ENCODE measurements around the gene RAMACL.
"Not testable (repeated sequence)": the region's sequence is repeated elsewhere in the genome, so short reads cannot be mapped to it uniquely, and the experiment has no call there.

Gene RAMACL

GRCh38 chr6:166595949-166596348 is 9.5 kb upstream of the RAMACL start:
- DNase-seq (ENCODE audit: low read depth): no peak

- no peak for DNase-seq (ENCODE audit: low read depth)
These were observed 8.7 kb upstream of the RAMACL start for GRCh38 chr6:166595061-166595780.

GRCh38 chr6:166592821-166593220 is 6.3 kb upstream of the RAMACL start:
- DNase-seq (ENCODE audit: low read depth): no peak

- no peak for DNase-seq (ENCODE audit: low read depth)
These were observed 5.6 kb upstream of the RAMACL start for GRCh38 chr6:166591961-166592520.

- no peak for DNase-seq (ENCODE audit: low read depth)
These were observed 4.5 kb upstream of the RAMACL start for GRCh38 chr6:166591026-166591425.

- no peak for DNase-seq (ENCODE audit: low read depth)
These were observed 3.5 kb upstream of the RAMACL start for GRCh38 chr6:166589786-166590574.

- no peak for DNase-seq (ENCODE audit: low read depth)
These were observed 2.9 kb upstream of the RAMACL start for GRCh38 chr6:166589337-166589731.

- no peak for DNase-seq (ENCODE audit: low read depth)
These were observed 2.3 kb upstream of the RAMACL start for GRCh38 chr6:166588691-166589336.

- no peak for DNase-seq (ENCODE audit: low read depth)
These were observed 1.3 kb upstream of the RAMACL start for GRCh38 chr6:166587631-166588413.

- DNase-seq (ENCODE audit: low read depth): no peak
These were observed 1.5 kb downstream of the RAMACL start for GRCh38 chr6:166584853-166585429.

- DNase-seq (ENCODE audit: low read depth): no peak
These were observed 2.3 kb downstream of the RAMACL start for GRCh38 chr6:166584155-166584554.

GRCh38 chr6:166583230-166583965 is 3.1 kb downstream of the RAMACL start:
- DNase-seq (ENCODE audit: low read depth): no peak

GRCh38 chr6:166582258-166582657 is 4.2 kb downstream of the RAMACL start:
- no peak for DNase-seq (ENCODE audit: low read depth)

- DNase-seq (ENCODE audit: low read depth): not testable (repeated sequence)
These were observed 4.7 kb downstream of the RAMACL start for GRCh38 chr6:166581801-166582200.

GRCh38 chr6:166581091-166581511 is 5.4 kb downstream of the RAMACL start:
- DNase-seq (ENCODE audit: low read depth): no peak

GRCh38 chr6:166580076-166581050 is 6.1 kb downstream of the RAMACL start:
- no peak for DNase-seq (ENCODE audit: low read depth)

GRCh38 chr6:166579237-166579850 is 7.1 kb downstream of the RAMACL start:
- DNase-seq (ENCODE audit: low read depth): no peak

- DNase-seq (ENCODE audit: low read depth): no peak
These were observed 7.8 kb downstream of the RAMACL start for GRCh38 chr6:166578536-166579236.
